GM18520 (cell line): ENCODE data around the gene CCIN.
"Not testable (repeated sequence)": the region's sequence is repeated elsewhere in the genome, so short reads cannot be mapped to it uniquely, and the experiment has no call there.

Experiments used
- ATAC-seq: cut with Tn5 transposase; IDR thresholded peaks from one replicate; pipeline ENCODE4 v1.9.1; 2021; ENCODE audit not compliant: unreplicated experiment

Gene CCIN

GRCh38 chr9:36169166-36169565 is at the start of gene CCIN:
Gene CCIN, plus strand, starts transcription at chr9:36169388. Its CDS starts 115 bp downstream, at chr9:36169503.
- ATAC-seq, result no peak

- ATAC-seq, result no peak
Measured at GRCh38 chr9:36119476-36119875, 49.7 kb upstream of the CCIN start.

GRCh38 chr9:36120705-36121104 is 48.5 kb upstream of the CCIN start:
- no peak for ATAC-seq

GRCh38 chr9:36121971-36122370 is 47.2 kb upstream of the CCIN start:
- no peak for ATAC-seq

- no peak for ATAC-seq
Measured at GRCh38 chr9:36123515-36123914, 45.7 kb upstream of the CCIN start.

GRCh38 chr9:36125062-36125855 is 43.9 kb upstream of the CCIN start:
- no peak for ATAC-seq

GRCh38 chr9:36126016-36126730 is 43.0 kb upstream of the CCIN start:
- ATAC-seq, result no peak

GRCh38 chr9:36127652-36128244 is 41.4 kb upstream of the CCIN start:
- ATAC-seq, result no peak

- ATAC-seq, result no peak
Measured at GRCh38 chr9:36128349-36128748, 40.8 kb upstream of the CCIN start.

- ATAC-seq, result no peak
Measured at GRCh38 chr9:36129139-36129538, 40.0 kb upstream of the CCIN start.

GRCh38 chr9:36131666-36132065 is 37.5 kb upstream of the CCIN start:
- ATAC-seq, result not testable (repeated sequence)

GRCh38 chr9:36132086-36132485 is 37.1 kb upstream of the CCIN start:
- ATAC-seq, result no peak

GRCh38 chr9:36134761-36135505 is 34.3 kb upstream of the CCIN start:
- ATAC-seq, result no peak

GRCh38 chr9:36135741-36136271 is 33.4 kb upstream of the CCIN start:
- no peak for ATAC-seq

- peak; percentile 90 for ATAC-seq
Measured at GRCh38 chr9:36136272-36136893, 32.8 kb upstream of the CCIN start, which contains the start of gene GLIPR2. Gene GLIPR2, plus strand, starts transcription at chr9:36136733. Its CDS starts 46 bp downstream, at chr9:36136779.

- ATAC-seq, result no peak
Measured at GRCh38 chr9:36136894-36137391, 32.2 kb upstream of the CCIN start.

- no peak for ATAC-seq
Measured at GRCh38 chr9:36137392-36138004, 31.7 kb upstream of the CCIN start.

- ATAC-seq, result no peak
Measured at GRCh38 chr9:36138496-36138895, 30.7 kb upstream of the CCIN start.

- ATAC-seq, result no peak
Measured at GRCh38 chr9:36138901-36139300, 30.3 kb upstream of the CCIN start.
